ENCODE measurements around the gene PUSL1.

DNA sequence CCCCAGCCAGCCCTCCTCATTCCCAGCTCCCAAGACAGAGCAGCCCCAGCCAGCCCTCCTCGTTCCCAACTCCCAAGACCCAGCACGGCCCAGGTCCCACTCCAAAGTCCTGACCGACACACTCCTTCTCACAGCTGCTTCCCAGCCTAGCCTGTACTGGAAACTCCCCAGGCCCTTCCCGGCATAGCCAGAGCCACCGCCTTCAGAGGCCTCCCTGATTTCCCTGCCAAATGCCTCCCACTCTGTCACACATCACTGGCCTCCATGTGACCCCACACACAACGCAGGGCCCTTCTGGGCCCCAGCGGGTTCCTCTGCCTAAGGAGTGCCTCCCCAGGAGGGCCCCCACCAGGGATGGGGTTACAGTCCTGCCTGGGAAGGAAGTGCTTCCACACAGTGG lies 37.6 kb upstream of the PUSL1 start:
- no peak for TF ChIP-seq POLR2A (IDR thresholded peaks at IDR 0.05)
- TF ChIP-seq, protein P1, sequence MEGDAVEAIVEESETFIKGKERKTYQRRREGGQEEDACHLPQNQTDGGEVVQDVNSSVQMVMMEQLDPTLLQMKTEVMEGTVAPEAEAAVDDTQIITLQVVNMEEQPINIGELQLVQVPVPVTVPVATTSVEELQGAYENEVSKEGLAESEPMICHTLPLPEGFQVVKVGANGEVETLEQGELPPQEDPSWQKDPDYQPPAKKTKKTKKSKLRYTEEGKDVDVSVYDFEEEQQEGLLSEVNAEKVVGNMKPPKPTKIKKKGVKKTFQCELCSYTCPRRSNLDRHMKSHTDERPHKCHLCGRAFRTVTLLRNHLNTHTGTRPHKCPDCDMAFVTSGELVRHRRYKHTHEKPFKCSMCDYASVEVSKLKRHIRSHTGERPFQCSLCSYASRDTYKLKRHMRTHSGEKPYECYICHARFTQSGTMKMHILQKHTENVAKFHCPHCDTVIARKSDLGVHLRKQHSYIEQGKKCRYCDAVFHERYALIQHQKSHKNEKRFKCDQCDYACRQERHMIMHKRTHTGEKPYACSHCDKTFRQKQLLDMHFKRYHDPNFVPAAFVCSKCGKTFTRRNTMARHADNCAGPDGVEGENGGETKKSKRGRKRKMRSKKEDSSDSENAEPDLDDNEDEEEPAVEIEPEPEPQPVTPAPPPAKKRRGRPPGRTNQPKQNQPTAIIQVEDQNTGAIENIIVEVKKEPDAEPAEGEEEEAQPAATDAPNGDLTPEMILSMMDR (IDR thresholded peaks at IDR 0.05), result no peak
